Gastrocnemius medialis (tissue), 4 donors: ENCODE results near the gene REC114.

Experiments
- POLR2A ChIP-seq, 2 donors: fragments of 450-650 bp; IDR thresholded peaks; one replicate each; pipeline ENCODE4 v1.6.1; 2017; ENCODE audit warnings: antibody characterized with exemption in 2 of 2, mild to moderate bottlenecking in 2 of 2, moderate library complexity in 2 of 2
- TF ChIP-seq, protein P1 (sequence below), 5 experiments: fragments of 450-650 bp in 3 of 5; fragments of 200-600 bp in 2 of 5; sonication (generic) in 2 of 5; IDR thresholded peaks in 4 of 5; conservative IDR thresholded peaks in 1 of 5; 1 replicate in 4 of 5; 2 replicates in 1 of 5; pipeline ENCODE4 v1.5.1; 2016 to 2019; ENCODE audit warnings: antibody characterized with exemption in 5 of 5, mild to moderate bottlenecking in 3 of 5, moderate library complexity in 3 of 5

DNA sequence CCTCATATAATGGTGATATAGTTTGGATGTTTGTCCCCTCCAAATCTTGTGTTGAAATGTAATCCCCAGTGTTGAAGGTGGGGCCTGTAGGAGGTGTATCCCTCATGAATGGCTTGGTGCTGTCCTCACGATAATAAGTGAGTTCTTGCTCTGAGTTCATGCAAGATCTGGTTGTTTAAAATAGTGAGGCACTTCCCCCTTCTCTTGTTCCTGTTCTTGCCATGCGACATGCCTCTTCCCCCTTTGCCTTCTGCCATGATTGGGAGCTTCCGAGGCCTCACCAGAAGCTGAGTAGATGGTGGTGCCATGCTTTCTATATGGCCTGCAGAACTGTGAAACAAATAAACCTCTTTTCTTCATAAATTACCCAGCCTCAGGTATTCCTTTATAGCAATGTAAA is 39.2 kb downstream of the REC114 start:
- no peak for TF ChIP-seq POLR2A (IDR thresholded peaks at IDR 0.05)
- TF ChIP-seq, protein P1, sequence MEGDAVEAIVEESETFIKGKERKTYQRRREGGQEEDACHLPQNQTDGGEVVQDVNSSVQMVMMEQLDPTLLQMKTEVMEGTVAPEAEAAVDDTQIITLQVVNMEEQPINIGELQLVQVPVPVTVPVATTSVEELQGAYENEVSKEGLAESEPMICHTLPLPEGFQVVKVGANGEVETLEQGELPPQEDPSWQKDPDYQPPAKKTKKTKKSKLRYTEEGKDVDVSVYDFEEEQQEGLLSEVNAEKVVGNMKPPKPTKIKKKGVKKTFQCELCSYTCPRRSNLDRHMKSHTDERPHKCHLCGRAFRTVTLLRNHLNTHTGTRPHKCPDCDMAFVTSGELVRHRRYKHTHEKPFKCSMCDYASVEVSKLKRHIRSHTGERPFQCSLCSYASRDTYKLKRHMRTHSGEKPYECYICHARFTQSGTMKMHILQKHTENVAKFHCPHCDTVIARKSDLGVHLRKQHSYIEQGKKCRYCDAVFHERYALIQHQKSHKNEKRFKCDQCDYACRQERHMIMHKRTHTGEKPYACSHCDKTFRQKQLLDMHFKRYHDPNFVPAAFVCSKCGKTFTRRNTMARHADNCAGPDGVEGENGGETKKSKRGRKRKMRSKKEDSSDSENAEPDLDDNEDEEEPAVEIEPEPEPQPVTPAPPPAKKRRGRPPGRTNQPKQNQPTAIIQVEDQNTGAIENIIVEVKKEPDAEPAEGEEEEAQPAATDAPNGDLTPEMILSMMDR (IDR thresholded peaks at IDR 0.05 in 4 of 5, conservative IDR thresholded peaks at IDR 0.05 in 1 of 5), result no peak
